Neural progenitor cell (in vitro differentiated cells): ENCODE measurements around the gene CARD11.

Source experiments
- EZH2 ChIP-seq: fragments of 200-600 bp; sonication (generic); IDR thresholded peaks from 2 replicates; pipeline ENCODE4 v1.6.1; 2017; ENCODE audit warnings: antibody characterized with exemption, mild to moderate bottlenecking, moderate library complexity
- TF ChIP-seq, protein P1 (sequence below): fragments of 200-600 bp; sonication (generic); IDR thresholded peaks from 2 replicates; pipeline ENCODE4 v1.5.1; 2017; ENCODE audit warnings: antibody characterized with exemption, mild to moderate bottlenecking

DNA sequence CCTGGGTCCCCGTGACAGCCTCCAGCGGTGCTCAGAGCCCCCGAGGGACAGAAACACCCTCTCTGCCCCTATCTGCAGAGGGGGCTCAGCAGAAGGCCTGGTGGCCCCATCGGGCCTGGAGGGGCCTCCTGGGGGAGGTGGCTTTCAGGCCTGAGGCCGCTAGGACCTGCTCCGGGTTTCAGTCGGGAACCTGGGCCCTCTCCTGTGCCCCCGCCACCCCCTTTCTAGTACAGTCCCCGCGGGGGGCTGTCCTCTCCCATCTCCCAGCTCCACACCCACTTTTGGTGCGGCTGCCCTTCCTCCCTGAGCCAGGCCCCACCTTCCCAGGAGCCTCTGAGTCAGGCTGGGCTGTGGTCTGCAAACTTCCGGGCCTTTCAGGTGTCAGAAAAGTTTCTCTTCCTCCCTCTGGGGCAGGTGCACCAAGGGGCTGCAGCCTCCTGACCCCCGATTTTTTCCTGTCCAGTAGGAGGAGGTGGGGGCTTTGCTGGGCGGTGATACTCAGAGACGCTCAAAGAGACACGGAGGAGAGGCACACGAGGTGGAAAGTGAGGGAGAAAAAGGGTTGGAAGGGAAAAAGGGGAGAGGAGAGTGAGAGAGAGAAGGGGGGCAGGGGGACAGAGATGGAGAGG, 692 bp downstream of the CARD11 start:
- TF ChIP-seq, protein P1, sequence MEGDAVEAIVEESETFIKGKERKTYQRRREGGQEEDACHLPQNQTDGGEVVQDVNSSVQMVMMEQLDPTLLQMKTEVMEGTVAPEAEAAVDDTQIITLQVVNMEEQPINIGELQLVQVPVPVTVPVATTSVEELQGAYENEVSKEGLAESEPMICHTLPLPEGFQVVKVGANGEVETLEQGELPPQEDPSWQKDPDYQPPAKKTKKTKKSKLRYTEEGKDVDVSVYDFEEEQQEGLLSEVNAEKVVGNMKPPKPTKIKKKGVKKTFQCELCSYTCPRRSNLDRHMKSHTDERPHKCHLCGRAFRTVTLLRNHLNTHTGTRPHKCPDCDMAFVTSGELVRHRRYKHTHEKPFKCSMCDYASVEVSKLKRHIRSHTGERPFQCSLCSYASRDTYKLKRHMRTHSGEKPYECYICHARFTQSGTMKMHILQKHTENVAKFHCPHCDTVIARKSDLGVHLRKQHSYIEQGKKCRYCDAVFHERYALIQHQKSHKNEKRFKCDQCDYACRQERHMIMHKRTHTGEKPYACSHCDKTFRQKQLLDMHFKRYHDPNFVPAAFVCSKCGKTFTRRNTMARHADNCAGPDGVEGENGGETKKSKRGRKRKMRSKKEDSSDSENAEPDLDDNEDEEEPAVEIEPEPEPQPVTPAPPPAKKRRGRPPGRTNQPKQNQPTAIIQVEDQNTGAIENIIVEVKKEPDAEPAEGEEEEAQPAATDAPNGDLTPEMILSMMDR: no peak
- no peak for TF ChIP-seq EZH2
